Hepatocyte (in vitro differentiated cells): ENCODE data around the gene CD99L2.

Experiments
- CTCF ChIP-seq: fragments of 200-600 bp; sonication (generic); IDR thresholded peaks from 2 replicates; pipeline ENCODE4 v1.5.1; 2016; ENCODE audit warnings: antibody characterized with exemption, mild to moderate bottlenecking; ENCODE audit not compliant: poor library complexity
- EZH2phosphoT487 ChIP-seq: fragments of 200-600 bp; sonication (generic); IDR thresholded peaks from one replicate; pipeline ENCODE4 v1.6.1; 2018; ENCODE audit warnings: antibody characterized with exemption, mild to moderate bottlenecking, low read depth, moderate library complexity; ENCODE audit not compliant: unreplicated experiment, severe bottlenecking

GRCh38 chrX:150935467-150935866 is 37.0 kb upstream of the CD99L2 start:
- no peak for TF ChIP-seq CTCF
- no peak for TF ChIP-seq EZH2phosphoT487
